H1 (cell line): Measurements from ENCODE around the gene RAB14.

ENCODE experiments used
- CBX8 ChIP-seq: fragments of 300-800, 300-1000 bp; sonication (generic); IDR thresholded peaks from 2 replicates; pipeline ENCODE4 v1.7.1; 2016; ENCODE audit warnings: low read depth, low read length, borderline replicate concordance
- JUND ChIP-seq: IDR thresholded peaks from 2 replicates; pipeline ENCODE4 v1.6.1; 2011; ENCODE audit warnings: mild to moderate bottlenecking, improper control_type of control experiment, low read length
- PHF8 ChIP-seq: fragments of 200-600 bp; sonication (generic); conservative IDR thresholded peaks from 2 replicates; pipeline ENCODE4 v1.7.1; 2012; ENCODE audit warnings: low read depth, mild to moderate bottlenecking, inconsistent platforms, low read length, moderate library complexity
- TF ChIP-seq, protein P1 (sequence below), 3 experiments: IDR thresholded peaks; 1 replicate in 2 of 3; 2 replicates in 1 of 3; pipeline versions ENCODE4 v1.5.1 to v1.6.1; 2011; ENCODE audit warnings: low read length in 3 of 3, mild to moderate bottlenecking in 3 of 3, inconsistent platforms in 2 of 3, low read depth in 1 of 3, moderate library complexity in 1 of 3; ENCODE audit not compliant: insufficient read depth in 1 of 3; ENCODE audit errors: control extremely low read depth in 1 of 3

- no peak for TF ChIP-seq JUND
- TF ChIP-seq, protein P1, sequence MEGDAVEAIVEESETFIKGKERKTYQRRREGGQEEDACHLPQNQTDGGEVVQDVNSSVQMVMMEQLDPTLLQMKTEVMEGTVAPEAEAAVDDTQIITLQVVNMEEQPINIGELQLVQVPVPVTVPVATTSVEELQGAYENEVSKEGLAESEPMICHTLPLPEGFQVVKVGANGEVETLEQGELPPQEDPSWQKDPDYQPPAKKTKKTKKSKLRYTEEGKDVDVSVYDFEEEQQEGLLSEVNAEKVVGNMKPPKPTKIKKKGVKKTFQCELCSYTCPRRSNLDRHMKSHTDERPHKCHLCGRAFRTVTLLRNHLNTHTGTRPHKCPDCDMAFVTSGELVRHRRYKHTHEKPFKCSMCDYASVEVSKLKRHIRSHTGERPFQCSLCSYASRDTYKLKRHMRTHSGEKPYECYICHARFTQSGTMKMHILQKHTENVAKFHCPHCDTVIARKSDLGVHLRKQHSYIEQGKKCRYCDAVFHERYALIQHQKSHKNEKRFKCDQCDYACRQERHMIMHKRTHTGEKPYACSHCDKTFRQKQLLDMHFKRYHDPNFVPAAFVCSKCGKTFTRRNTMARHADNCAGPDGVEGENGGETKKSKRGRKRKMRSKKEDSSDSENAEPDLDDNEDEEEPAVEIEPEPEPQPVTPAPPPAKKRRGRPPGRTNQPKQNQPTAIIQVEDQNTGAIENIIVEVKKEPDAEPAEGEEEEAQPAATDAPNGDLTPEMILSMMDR (IDR thresholded peaks at IDR 0.05; ENCODE audit: control extremely low read depth in 1 of 3, insufficient read depth in 1 of 3, low read depth in 1 of 3, low read length in 3 of 3), result no peak
- TF ChIP-seq PHF8, result no peak
- TF ChIP-seq CBX8, result no peak
Measured at GRCh38 chr9:121153642-121154041, 48.0 kb downstream of the RAB14 start.
